GM23338 (cell line): ENCODE measurements around the gene KRT222.

Experiments
- CREB1 ChIP-seq: fragments of 250-450 bp; sonication (Bioruptor Pico); IDR thresholded peaks from 2 replicates; pipeline ENCODE4 v1.5.0; 2020; ENCODE audit warnings: low read depth, mild to moderate bottlenecking, moderate library complexity
- ETS1 ChIP-seq: IDR thresholded peaks from 2 replicates; pipeline ENCODE4 v1.6.1; 2016; ENCODE audit warnings: antibody characterized with exemption
- EZH2 ChIP-seq: fragments of 200-600 bp; sonication (generic); IDR thresholded peaks from one replicate; pipeline ENCODE4 v1.8.0; 2017; ENCODE audit warnings: antibody characterized with exemption, mild to moderate bottlenecking, low read depth; ENCODE audit not compliant: unreplicated experiment
- EZH2phosphoT487 ChIP-seq: fragments of 200-600 bp; sonication (generic); IDR thresholded peaks from one replicate; pipeline ENCODE4 v1.8.1; 2018; ENCODE audit warnings: antibody characterized with exemption; ENCODE audit not compliant: unreplicated experiment
- JUNB ChIP-seq: IDR thresholded peaks from one replicate; pipeline ENCODE4 v1.6.1; 2016; ENCODE audit warnings: antibody characterized with exemption; ENCODE audit not compliant: unreplicated experiment
- NANOG ChIP-seq: IDR thresholded peaks from 2 replicates; pipeline ENCODE4 v1.6.1; 2016; ENCODE audit warnings: antibody characterized with exemption, borderline replicate concordance
- POLR2AphosphoS5 ChIP-seq: IDR thresholded peaks from 2 replicates; pipeline ENCODE4 v1.6.1; 2016; ENCODE audit warnings: antibody characterized with exemption, low read depth
- REST ChIP-seq: IDR thresholded peaks from one replicate; pipeline ENCODE4 v1.6.1; 2018; ENCODE audit warnings: antibody characterized with exemption; ENCODE audit not compliant: unreplicated experiment
- STAT1 ChIP-seq: IDR thresholded peaks from one replicate; pipeline ENCODE4 v1.6.1; 2016; ENCODE audit warnings: antibody characterized with exemption; ENCODE audit not compliant: unreplicated experiment
- ZNF114 ChIP-seq: fragments of 250-450 bp; sonication (Bioruptor Pico); IDR thresholded peaks from 2 replicates; pipeline ENCODE4 v1.5.0; 2020; ENCODE audit warnings: mild to moderate bottlenecking, moderate library complexity
- ZNF331 ChIP-seq: fragments of 250-450 bp; sonication (Bioruptor Pico); IDR thresholded peaks from 2 replicates; pipeline ENCODE4 v1.5.0; 2020; ENCODE audit warnings: low read depth, mild to moderate bottlenecking, moderate library complexity
- ZNF462 ChIP-seq: fragments of 250-450 bp; sonication (Bioruptor Pico); IDR thresholded peaks from 2 replicates; pipeline ENCODE4 v1.5.0; 2020; ENCODE audit warnings: mild to moderate bottlenecking, moderate library complexity
- TF ChIP-seq, protein P1 (sequence below), 2 experiments: fragments of 200-600 bp in 1 of 2; sonication (generic) in 1 of 2; conservative IDR thresholded peaks; 2 replicates each; pipeline versions ENCODE4 v1.5.1 to v1.6.1; 2016 to 2017; ENCODE audit warnings: antibody characterized with exemption in 2 of 2, low read depth in 2 of 2, mild to moderate bottlenecking in 2 of 2, moderate library complexity in 1 of 2

DNA sequence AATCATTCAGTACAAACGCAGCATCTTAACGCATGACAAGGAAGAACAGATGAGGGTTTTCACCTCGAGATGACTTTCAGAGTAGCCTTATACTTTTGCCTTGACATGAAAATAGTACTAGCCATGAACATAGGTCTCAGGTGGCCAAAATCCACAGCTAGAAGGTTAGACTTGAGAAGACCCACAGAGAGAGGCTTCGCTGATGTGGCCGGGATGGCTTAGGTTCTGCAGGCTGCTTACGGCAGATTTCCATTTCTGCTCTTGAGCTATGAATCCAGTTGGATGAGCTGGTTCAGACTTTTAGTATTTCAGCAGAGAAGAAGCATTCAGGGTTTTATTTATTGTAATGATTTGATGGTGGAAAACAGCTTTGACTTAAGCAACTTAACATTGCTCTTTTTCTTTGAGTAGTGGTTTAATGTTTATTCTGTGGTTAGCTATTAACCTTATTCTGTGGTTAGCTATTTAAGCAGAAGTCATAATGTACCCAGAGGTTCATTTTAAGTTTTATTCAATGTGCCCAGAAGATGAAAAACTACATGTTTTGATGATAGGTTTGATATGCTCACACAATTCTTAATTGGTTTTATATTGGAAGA, 31.0 kb upstream of the KRT222 start:
- TF ChIP-seq, protein P1, sequence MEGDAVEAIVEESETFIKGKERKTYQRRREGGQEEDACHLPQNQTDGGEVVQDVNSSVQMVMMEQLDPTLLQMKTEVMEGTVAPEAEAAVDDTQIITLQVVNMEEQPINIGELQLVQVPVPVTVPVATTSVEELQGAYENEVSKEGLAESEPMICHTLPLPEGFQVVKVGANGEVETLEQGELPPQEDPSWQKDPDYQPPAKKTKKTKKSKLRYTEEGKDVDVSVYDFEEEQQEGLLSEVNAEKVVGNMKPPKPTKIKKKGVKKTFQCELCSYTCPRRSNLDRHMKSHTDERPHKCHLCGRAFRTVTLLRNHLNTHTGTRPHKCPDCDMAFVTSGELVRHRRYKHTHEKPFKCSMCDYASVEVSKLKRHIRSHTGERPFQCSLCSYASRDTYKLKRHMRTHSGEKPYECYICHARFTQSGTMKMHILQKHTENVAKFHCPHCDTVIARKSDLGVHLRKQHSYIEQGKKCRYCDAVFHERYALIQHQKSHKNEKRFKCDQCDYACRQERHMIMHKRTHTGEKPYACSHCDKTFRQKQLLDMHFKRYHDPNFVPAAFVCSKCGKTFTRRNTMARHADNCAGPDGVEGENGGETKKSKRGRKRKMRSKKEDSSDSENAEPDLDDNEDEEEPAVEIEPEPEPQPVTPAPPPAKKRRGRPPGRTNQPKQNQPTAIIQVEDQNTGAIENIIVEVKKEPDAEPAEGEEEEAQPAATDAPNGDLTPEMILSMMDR (conservative IDR thresholded peaks at IDR 0.05; ENCODE audit: low read depth in 2 of 2), result no peak
- no peak for TF ChIP-seq POLR2AphosphoS5
- no peak for TF ChIP-seq EZH2
- no peak for TF ChIP-seq ZNF331 (CRISPR knock-in tag)
- no peak for TF ChIP-seq EZH2phosphoT487
- no peak for TF ChIP-seq REST
- TF ChIP-seq ZNF462 (CRISPR knock-in tag), result no peak
- no peak for TF ChIP-seq CREB1
- no peak for TF ChIP-seq ETS1
- TF ChIP-seq STAT1, result no peak
- no peak for TF ChIP-seq JUNB
- TF ChIP-seq ZNF114 (CRISPR knock-in tag), result no peak
- no peak for TF ChIP-seq NANOG
